H1 (cell line): ENCODE measurements around the gene RAD51B. TPM values are rescaled to one million over a fixed set of nuclear protein-coding genes. Genes with fewer than 3 reads are reported as not detected.

Experiments used
- CTCF ChIA-PET: fragments of 300-600 bp; sonication (Branson Sonifier 250); formaldehyde crosslinking; loops from one replicate; lab custom pipeline; 2021; ENCODE audit not compliant: partially characterized antibody; lab: Charles Lee
- POLR2A ChIA-PET: fragments of 300-600 bp; sonication (Branson Sonifier 250); formaldehyde crosslinking; loops from one replicate; lab custom pipeline; 2021; ENCODE audit warnings: inconsistent platforms; ENCODE audit not compliant: partially characterized antibody; lab: Charles Lee
- DNase-seq, 2 experiments: peaks; one replicate each; pipeline versions ENCODE4 v3.0.0 to v3.0.0-alpha.2; 2010 to 2022; ENCODE audit warnings: low spot score in 2 of 2, low read depth in 1 of 2, mixed read lengths in 1 of 2
- FAIRE-seq: peaks from 2 replicates; lab custom pipeline; 2011; peaks lifted over from hg19 to GRCh38; lab: Jason Lieb, UNC
- H2AFZ ChIP-seq: 2 replicates; pipeline ENCODE4 v1.8.1; 2012; ENCODE audit warnings: low read length, inconsistent platforms
- H2AK5ac ChIP-seq: 2 replicates; pipeline ENCODE4 v1.6.1; 2013; ENCODE audit warnings: low read depth, low read length
- H2BK120ac ChIP-seq: replicated peaks from 2 replicates; pipeline ENCODE3; 2013; ENCODE audit warnings: low read depth, low read length, inconsistent platforms
- H2BK12ac ChIP-seq: 2 replicates; pipeline ENCODE4 v1.6.1; 2013; ENCODE audit warnings: low read depth, low read length
- H2BK15ac ChIP-seq: 2 replicates; pipeline ENCODE4 v1.6.1; 2013; ENCODE audit warnings: low read length
- H2BK20ac ChIP-seq: 2 replicates; pipeline ENCODE4 v1.6.1; 2013; ENCODE audit warnings: low read length
- H2BK5ac ChIP-seq: 2 replicates; pipeline ENCODE4 v1.6.1; 2013; ENCODE audit warnings: low read depth, low read length
- H3K14ac ChIP-seq: 2 replicates; pipeline ENCODE4 v1.6.1; 2013; ENCODE audit warnings: inconsistent platforms; ENCODE audit not compliant: insufficient read length
- H3K18ac ChIP-seq: 2 replicates; pipeline ENCODE4 v1.6.1; 2013; ENCODE audit warnings: low read length; ENCODE audit errors: extremely low read depth
- H3K23ac ChIP-seq: 2 replicates; pipeline ENCODE4 v1.6.1; 2013; ENCODE audit warnings: inconsistent platforms; ENCODE audit not compliant: insufficient read length
- H3K23me2 ChIP-seq: 2 replicates; pipeline ENCODE4 v1.6.1; 2013; ENCODE audit warnings: low read depth, low read length
- H3K27ac ChIP-seq: 2 replicates; pipeline ENCODE4 v1.6.1; 2011; ENCODE audit warnings: low read depth, low read length, inconsistent platforms
- H3K27me3 ChIP-seq, 4 experiments: replicated peaks in 1 of 4; 1 replicate in 1 of 4; 2 replicates in 3 of 4; pipeline versions ENCODE4 v1.6.1 to v1.8.1; 2011 to 2013; ENCODE audit warnings: low read length in 3 of 4, mild to moderate bottlenecking in 3 of 4, inconsistent platforms in 2 of 4, mixed read lengths in 2 of 4, moderate library complexity in 1 of 4; ENCODE audit not compliant: control insufficient read depth in 3 of 4, insufficient read depth in 3 of 4; ENCODE audit errors: extremely low read depth in 1 of 4
- H3K36me3 ChIP-seq, 4 experiments: 2 replicates each; pipeline versions ENCODE4 v1.6.1 to v1.8.1; 2011 to 2013; ENCODE audit warnings: mild to moderate bottlenecking in 4 of 4, low read length in 3 of 4, moderate library complexity in 2 of 4, control low read depth in 1 of 4, inconsistent platforms in 1 of 4; ENCODE audit not compliant: insufficient read depth in 4 of 4, control insufficient read depth in 2 of 4
- H3K4ac ChIP-seq: replicated peaks from 2 replicates; pipeline ENCODE3; 2013; ENCODE audit warnings: low read length, low read depth, mixed read lengths, inconsistent platforms; ENCODE audit not compliant: insufficient read length
- H3K4me1 ChIP-seq, 4 experiments: replicated peaks in 1 of 4; 1 replicate in 1 of 4; 2 replicates in 3 of 4; pipeline versions ENCODE4 v1.6.1 to v1.8.1; 2011 to 2013; ENCODE audit warnings: low read length in 3 of 4, inconsistent platforms in 2 of 4, mixed read lengths in 1 of 4; ENCODE audit not compliant: insufficient read depth in 4 of 4, control insufficient read depth in 3 of 4
- H3K4me2 ChIP-seq, 2 experiments: 2 replicates each; pipeline versions ENCODE4 v1.6.1 to v1.8.1; 2011 to 2013; ENCODE audit warnings: low read depth in 2 of 2, low read length in 2 of 2, control low read depth in 1 of 2, inconsistent platforms in 1 of 2, mild to moderate bottlenecking in 1 of 2; ENCODE audit not compliant: insufficient read depth in 1 of 2
- H3K4me3 ChIP-seq, 4 experiments: fragments of 200-600, 300-600 bp in 1 of 4; sonication (generic), shearing (Covaris generic), sonication (Bioruptor Twin) in 1 of 4; 2 replicates each; pipeline versions ENCODE4 v1.5.1 to v1.8.1; 2011 to 2016; ENCODE audit warnings: low read length in 4 of 4, low read depth in 3 of 4, control low read depth in 2 of 4, inconsistent platforms in 2 of 4, mild to moderate bottlenecking in 2 of 4, mixed read lengths in 1 of 4, moderate library complexity in 1 of 4; ENCODE audit not compliant: insufficient read depth in 2 of 4; ENCODE audit errors: extremely low read depth in 1 of 4
- H3K56ac ChIP-seq: replicated peaks from 2 replicates; pipeline ENCODE3; 2013; ENCODE audit warnings: low read depth, mild to moderate bottlenecking, mixed read lengths, low read length, inconsistent platforms; ENCODE audit not compliant: insufficient read length
- H3K79me1 ChIP-seq: 2 replicates; pipeline ENCODE4 v1.6.1; 2013; ENCODE audit warnings: low read depth, low read length, control low read depth
- H3K79me2 ChIP-seq, 2 experiments: 2 replicates each; pipeline versions ENCODE4 v1.6.1 to v1.8.1; 2012 to 2013; ENCODE audit warnings: low read length in 2 of 2, mild to moderate bottlenecking in 2 of 2, inconsistent platforms in 1 of 2; ENCODE audit not compliant: insufficient read depth in 2 of 2, control insufficient read depth in 1 of 2
- H3K9ac ChIP-seq, 4 experiments: replicated peaks in 1 of 4; 1 replicate in 1 of 4; 2 replicates in 3 of 4; pipeline versions ENCODE4 v1.6.1 to v1.8.1; 2011 to 2013; ENCODE audit warnings: low read depth in 3 of 4, low read length in 3 of 4, control low read depth in 2 of 4, mild to moderate bottlenecking in 2 of 4, moderate library complexity in 2 of 4, inconsistent platforms in 1 of 4; ENCODE audit errors: extremely low read depth in 1 of 4
- H3K9me3 ChIP-seq, 2 experiments: 2 replicates each; pipeline versions ENCODE4 v1.6.1 to v1.8.1; 2012 to 2013; ENCODE audit warnings: mild to moderate bottlenecking in 2 of 2, moderate library complexity in 2 of 2, control low read depth in 1 of 2, inconsistent platforms in 1 of 2, low read depth in 1 of 2, low read length in 1 of 2, mixed read lengths in 1 of 2; ENCODE audit not compliant: insufficient read depth in 2 of 2
- H4K20me1 ChIP-seq, 2 experiments: replicated peaks in 1 of 2; 2 replicates each; pipeline versions ENCODE3 to v1.8.1; 2011 to 2013; ENCODE audit warnings: inconsistent platforms in 2 of 2, low read length in 2 of 2, mild to moderate bottlenecking in 1 of 2; ENCODE audit not compliant: insufficient read depth in 2 of 2, control insufficient read depth in 1 of 2
- H4K5ac ChIP-seq: 2 replicates; pipeline ENCODE4 v1.6.1; 2013; ENCODE audit warnings: low read length, low read depth, mixed read lengths, inconsistent platforms; ENCODE audit not compliant: insufficient read length
- H4K8ac ChIP-seq: 2 replicates; pipeline ENCODE4 v1.8.0; 2013; ENCODE audit warnings: mild to moderate bottlenecking, moderate library complexity, low read length, inconsistent platforms; ENCODE audit not compliant: insufficient read depth; ENCODE audit errors: extremely low read depth
- H4K91ac ChIP-seq: replicated peaks from 2 replicates; pipeline ENCODE3; 2013; ENCODE audit warnings: low read length, mixed read lengths, inconsistent platforms; ENCODE audit not compliant: insufficient read length
- CBX8 ChIP-seq: fragments of 300-800, 300-1000 bp; sonication (generic); IDR thresholded peaks from 2 replicates; pipeline ENCODE4 v1.7.1; 2016; ENCODE audit warnings: low read depth, low read length, borderline replicate concordance
- E2F6 ChIP-seq: IDR thresholded peaks from 2 replicates; pipeline ENCODE4 v1.6.1; 2012; ENCODE audit warnings: inconsistent platforms
- EP300 ChIP-seq, 2 experiments: IDR thresholded peaks; 1 replicate in 1 of 2; 2 replicates in 1 of 2; pipeline ENCODE4 v1.6.1; 2011 to 2012; ENCODE audit warnings: low read depth in 2 of 2, low read length in 2 of 2, mild to moderate bottlenecking in 2 of 2, borderline replicate concordance in 1 of 2, inconsistent platforms in 1 of 2, moderate library complexity in 1 of 2
- GABPA ChIP-seq: IDR thresholded peaks from 2 replicates; pipeline ENCODE4 v1.6.1; 2011; ENCODE audit warnings: mild to moderate bottlenecking, low read length, moderate library complexity, borderline replicate concordance; ENCODE audit not compliant: insufficient read depth
- HDAC6 ChIP-seq: IDR thresholded peaks from one replicate; pipeline ENCODE4 v1.7.1; 2012; ENCODE audit warnings: low read depth, mild to moderate bottlenecking, inconsistent platforms, low read length, moderate library complexity
- POU5F1 ChIP-seq: IDR thresholded peaks from 2 replicates; pipeline ENCODE4 v1.6.1; 2011; ENCODE audit warnings: low read depth, mild to moderate bottlenecking, low read length, moderate library complexity
- RBBP5 ChIP-seq: IDR thresholded peaks from 2 replicates; pipeline ENCODE4 v1.7.1; 2012; ENCODE audit warnings: low read depth, mild to moderate bottlenecking, inconsistent platforms, low read length, moderate library complexity, borderline replicate concordance
- SIX5 ChIP-seq: IDR thresholded peaks from 2 replicates; pipeline ENCODE4 v1.6.1; 2011; ENCODE audit warnings: mild to moderate bottlenecking, low read depth, low read length
- SP1 ChIP-seq: IDR thresholded peaks from 2 replicates; pipeline ENCODE4 v1.6.1; 2011; ENCODE audit warnings: low read depth, low read length
- TAF1 ChIP-seq: IDR thresholded peaks from 2 replicates; pipeline ENCODE4 v1.6.1; 2011; ENCODE audit warnings: mild to moderate bottlenecking, low read depth, low read length
- WGBS, 2 experiments: shearing (Covaris generic) in 1 of 2; methylation state at CpG; one replicate each; pipeline versions ENCODE4 v1.1.6 to v1.1.7; 2013 to 2015; ENCODE audit warnings: low lambda C conversion rate in 2 of 2, mixed read lengths in 2 of 2, inconsistent platforms in 1 of 2, low coverage in 1 of 2, missing lambda C conversion rate in 1 of 2; ENCODE audit not compliant: insufficient replicate concordance in 2 of 2, insufficient coverage in 1 of 2, insufficient read length in 1 of 2; ENCODE audit errors: extremely low coverage in 1 of 2, missing lambda C conversion rate in 1 of 2; 5-methylcytosine and 5-hydroxymethylcytosine counted together
- polyA plus RNA-seq, 7 experiments: library from polyadenylated mRNA; depleted of rRNA in 3 of 7; stranded (reverse) in 5 of 7; unstranded in 2 of 7; fragments of >200 nt in 5 of 7; fragments of 200-250 nt in 2 of 7; gene quantifications; 1 replicate in 5 of 7; 2 replicates in 1 of 7; 4 replicates in 1 of 7; pipeline versions ENCODE4 v1.2.1 to v1.2.3, GENCODE V29; 2011 to 2013; ENCODE audit warnings: missing spikeins in 2 of 7, mixed read lengths in 2 of 7
- total RNA-seq: library from RNA; stranded (reverse); fragmentation: NEBNext Ultra II Directional; extraction: Animal tissue kit (Norgen Biotek cat#: 25700); gene quantifications from 2 replicates; pipeline ENCODE4 v1.2.1, GENCODE V29; 2021

Gene RAD51B
- total and polyA plus RNA-seq, 2 of the 8 experiments (the other 6 are each of a cell fraction or from before 2014, with no cell fraction given): 3.9 to 14.9 TPM

- Histone ChIP-seq H3K27me3 (no peaks in the 10 kb centered on the region), H3K23ac (no peak overlapping the region), H3K9me3 (peaks cover 0 to 4% of the 10 kb centered on the region in 2 experiments; a peak in 1 of 4 replicates), H2BK12ac (no peak overlapping the region), H3K4ac (no peak overlapping the region), H3K18ac (no peak overlapping the region), H2BK5ac (no peak overlapping the region), H4K8ac (no peak overlapping the region), H2AFZ (no peak overlapping the region), H3K4me2 (no peak overlapping the region), H2BK20ac (no peak overlapping the region), H4K91ac (no peak overlapping the region), H4K5ac (no peak overlapping the region), H3K9ac (no peak overlapping the region), H2BK120ac (no peak overlapping the region), H2BK15ac (no peak overlapping the region), H3K14ac (no peak overlapping the region), H3K56ac (no peak overlapping the region), H2AK5ac (no peak overlapping the region), H3K4me1 (peaks cover 0 to 4% (median 2%) of the 10 kb centered on the region in 4 experiments; a peak in 2 of 7 replicates), H3K27ac (no peak overlapping the region), H3K36me3 (no peaks in the 10 kb centered on the region), H3K23me2 (no peaks in the 10 kb centered on the region), H4K20me1 (no peaks in the 10 kb centered on the region), H3K4me3 (no peak overlapping the region), H3K79me2 (no peaks in the 10 kb centered on the region), H3K79me1 (no peaks in the 10 kb centered on the region)
- DNase-seq (no peak), FAIRE-seq (no peak)
- ChIA-PET POLR2A (interaction anchor here (1.0 kb wide), 1 partner anchor 219 kb away, joined by 3 read pairs; no protein-coding TSS in a partner anchor), CTCF (interaction anchor here (1.2 kb wide), 2 partner anchors 15 to 110 kb away, joined by 3 read pairs; no protein-coding TSS in a partner anchor)
- no peak for TF ChIP-seq SIX5
- no peak for TF ChIP-seq E2F6
- TF ChIP-seq EP300 (IDR thresholded peaks at IDR 0.05; ENCODE audit: borderline replicate concordance in 1 of 2, low read depth in 2 of 2, low read length in 2 of 2): no peak
- no peak for TF ChIP-seq HDAC6
- no peak for TF ChIP-seq POU5F1
- no peak for TF ChIP-seq TAF1
- no peak for TF ChIP-seq SP1
- TF ChIP-seq GABPA: no peak
- TF ChIP-seq RBBP5: no peak
- no peak for TF ChIP-seq CBX8
- 95% methylated on average over 4 of the region's 4 CpGs; no CpG with 5 or more reads in 1 of the 2 experiments for WGBS, 2 experiments
Observed at GRCh38 chr14:68571114-68571591, 751.6 kb downstream of the RAD51B start.
